Measurements from ENCODE around the gene ATRNL1. TPM values are rescaled to one million over a fixed set of nuclear protein-coding genes. Genes with fewer than 3 reads are reported as not detected.

Gene ATRNL1
- total RNA-seq, 1 experiment from 2014 or later: 1.3 TPM

- no peak overlapping the region for H2AFZ ChIP-seq (ENCODE audit: low read depth, low read length, poor library complexity, severe bottlenecking)
- H3K9me2 ChIP-seq (ENCODE audit: insufficient read depth): no peaks in the 10 kb centered on the region
- H3K27ac ChIP-seq (ENCODE audit: low read depth, low read length): no peak overlapping the region
- peak; percentile 67 for ATAC-seq
- TF ChIP-seq ZBTB33 (IDR thresholded peaks at IDR 0.05; ENCODE audit: extremely low read depth, insufficient replicate concordance, low read length) (no peak), RAD21 (IDR thresholded peaks at IDR 0.05; ENCODE audit: low read depth) (no peak), MAX (IDR thresholded peaks at IDR 0.05) (no peak), POLR2AphosphoS5 (IDR thresholded peaks at IDR 0.05; ENCODE audit: low read depth, low read length) (no peak), CTCF (IDR thresholded peaks at IDR 0.05 in 2 of 3, conservative IDR thresholded peaks at IDR 0.05 in 1 of 3; ENCODE audit: borderline replicate concordance in 1 of 3, insufficient read depth in 1 of 3, low read depth in 2 of 3, low read length in 2 of 3) (peak in 2 of 3 experiments; percentile 31 to 34; a peak in 2 of 6 replicates), REST (IDR thresholded peaks at IDR 0.05; ENCODE audit: low read depth) (no peak), FOSL1 (IDR thresholded peaks at IDR 0.05; ENCODE audit: low read depth) (no peak), YY1 (IDR thresholded peaks at IDR 0.05; ENCODE audit: extremely low read depth, insufficient replicate concordance, low read depth, low read length) (no peak)
- H4K20me1 ChIP-seq (ENCODE audit: insufficient read depth): no peaks in the 10 kb centered on the region
- H3K9me3 ChIP-seq (ENCODE audit: control insufficient read depth in 1 of 2, insufficient read depth in 1 of 2, low read depth in 1 of 2, low read length in 2 of 2): no peaks in the 10 kb centered on the region
- no peak overlapping the region for H3K9ac ChIP-seq (ENCODE audit: low read length)
- no peaks in the 10 kb centered on the region for H3K36me3 ChIP-seq (ENCODE audit: control insufficient read depth in 1 of 2, insufficient read depth in 2 of 2, low read length in 2 of 2)
- ChIA-PET RAD21 (ENCODE audit: low non-redundant PET in 1 of 2, low total read pairs in 2 of 2, uncharacterized antibody in 2 of 2, unreplicated experiment in 2 of 2) (no interaction called here), CTCF (no interaction called here), POLR2A (no interaction called here)
- H3K4me1 ChIP-seq (ENCODE audit: control insufficient read depth in 1 of 2, insufficient read depth in 2 of 2, low read length in 2 of 2): no peaks in the 10 kb centered on the region
- H3K4me3 ChIP-seq (replicated peaks in 1 of 2; ENCODE audit: low read depth in 1 of 2, low read length in 2 of 2): no peak overlapping the region
- no peaks in the 10 kb centered on the region for H3K79me2 ChIP-seq (ENCODE audit: insufficient read depth, low read length)
- DNase-seq (ENCODE audit: low read depth, low spot score): no peak
- no TSS peak for BruUV-seq (replicated peaks)
- peaks cover 20% of the 10 kb centered on the region for H3K27me3 ChIP-seq (ENCODE audit: insufficient read depth, low read length)
- no peak overlapping the region for H3K4me2 ChIP-seq (ENCODE audit: low read length)
- intact Hi-C loops (cut with micrococcal nuclease): loop anchor here (10.0 kb wide), 1 partner anchor 336 kb away; no protein-coding TSS in a partner anchor
Observed at GRCh38 chr10:115948465-115948864, 855.3 kb downstream of the ATRNL1 start.
